Spinal cord (tissue), 10 donors: Measurements from ENCODE around the gene AMPH. TPM values are rescaled to one million over a fixed set of nuclear protein-coding genes. Genes with fewer than 3 reads are reported as not detected.

Experiments used
- DNase-seq, 6 donors: peaks; one replicate each; pipeline versions ENCODE4 v3.0.0 to v3.0.0-alpha.2; 2013 to 2015; ENCODE audit warnings: low spot score in 6 of 6, low read depth in 4 of 6
- H3K27ac ChIP-seq: one replicate; pipeline ENCODE4 v1.5.1; 2013; ENCODE audit warnings: low read depth, low read length, control low read depth
- H3K27me3 ChIP-seq: one replicate; pipeline ENCODE4 v1.6.1; 2013; ENCODE audit warnings: low read length; ENCODE audit not compliant: control insufficient read depth, insufficient read depth
- H3K36me3 ChIP-seq: one replicate; pipeline ENCODE4 v1.6.1; 2013; ENCODE audit warnings: low read length; ENCODE audit not compliant: control insufficient read depth, insufficient read depth
- H3K4me1 ChIP-seq: one replicate; pipeline ENCODE4 v1.6.1; 2013; ENCODE audit warnings: low read length; ENCODE audit not compliant: control insufficient read depth, insufficient read depth
- H3K4me3 ChIP-seq: one replicate; pipeline ENCODE4 v1.5.1; 2013; ENCODE audit warnings: low read depth, low read length, control low read depth
- H3K9me3 ChIP-seq: one replicate; pipeline ENCODE4 v1.6.1; 2013; ENCODE audit warnings: low read length; ENCODE audit not compliant: control insufficient read depth, insufficient read depth
- WGBS: methylation state at CpG from one replicate; pipeline ENCODE4 v1.1.5; 2013; ENCODE audit warnings: missing lambda C conversion rate; ENCODE audit not compliant: insufficient coverage; 5-methylcytosine and 5-hydroxymethylcytosine counted together
- polyA plus RNA-seq, 2 donors: library from polyadenylated mRNA; unstranded; fragments of 120-200 nt; gene quantifications; one replicate each; pipeline ENCODE4 v1.2.1, GENCODE V29; 2013; ENCODE audit not compliant: insufficient read length in 2 of 2
- total RNA-seq, 2 donors: library from RNA; depleted of rRNA in 1 of 2; stranded (reverse); fragments of 120-200 nt in 1 of 2; fragments of >200 nt in 1 of 2; gene quantifications; one replicate each; pipeline versions ENCODE4 v1.2.3 to v1.2.4, GENCODE V29; 2013 to 2014
- donor health status: healthy.

AMPH gene
- total and polyA plus RNA-seq, 4 donors: 37.3 to 116 (median 95.3) TPM

DNA sequence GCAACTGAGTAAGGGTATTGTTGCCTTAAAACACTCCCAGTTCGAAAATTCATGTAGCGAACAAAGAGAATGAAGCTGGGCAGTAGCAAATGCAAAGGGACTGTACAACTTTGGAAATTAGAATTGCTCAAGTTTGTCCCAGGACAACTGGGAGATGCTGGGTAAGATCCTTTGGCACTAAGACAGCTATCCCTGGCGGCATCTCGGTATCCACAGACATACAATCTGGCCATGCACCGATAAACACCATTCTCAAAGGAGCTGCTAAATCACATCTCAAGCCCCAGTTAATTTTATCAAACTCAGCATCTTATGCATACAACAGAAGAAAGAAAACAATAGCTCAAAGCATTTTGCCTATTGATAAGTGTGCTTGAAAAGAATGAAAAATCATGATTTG lies 177.3 kb downstream of the AMPH start:
- Histone ChIP-seq H3K36me3 (peaks cover 2% of the 10 kb centered on the region), H3K27me3 (no peaks in the 10 kb centered on the region), H3K27ac (no peak overlapping the region), H3K4me1 (no peaks in the 10 kb centered on the region), H3K4me3 (no peak overlapping the region), H3K9me3 (no peaks in the 10 kb centered on the region)
- 80% methylated on average over 4 of the region's 5 CpGs for WGBS
- DNase-seq: no peak

DNA sequence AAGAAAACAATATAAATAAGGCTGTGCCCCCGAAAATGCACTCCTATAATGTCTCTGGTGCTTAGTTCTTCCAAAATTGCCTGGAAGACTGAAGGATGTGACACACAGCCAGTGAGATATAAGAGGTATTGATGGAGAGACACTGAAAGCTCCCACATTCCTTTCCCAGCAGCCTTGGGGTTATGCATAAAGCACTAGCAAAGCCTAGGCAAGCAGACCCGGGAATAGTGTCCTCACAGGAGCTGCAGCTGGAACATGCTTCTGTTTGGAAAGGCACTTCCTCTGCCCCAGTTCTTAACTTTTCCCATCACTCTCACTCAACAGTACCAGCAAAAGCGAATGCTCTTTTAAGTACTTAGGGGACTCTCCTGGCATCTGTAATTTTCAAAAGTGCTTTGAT lies 178.0 kb downstream of the AMPH start:
- Histone ChIP-seq H3K9me3 (no peaks in the 10 kb centered on the region), H3K36me3 (peaks cover 2% of the 10 kb centered on the region), H3K4me3 (no peak overlapping the region), H3K27me3 (no peaks in the 10 kb centered on the region), H3K27ac (no peak overlapping the region), H3K4me1 (no peaks in the 10 kb centered on the region)
- peak in 2 of 6 donors; percentile 4 to 16 for DNase-seq
- 47% methylated on average over 2 of the region's 3 CpGs for WGBS

DNA sequence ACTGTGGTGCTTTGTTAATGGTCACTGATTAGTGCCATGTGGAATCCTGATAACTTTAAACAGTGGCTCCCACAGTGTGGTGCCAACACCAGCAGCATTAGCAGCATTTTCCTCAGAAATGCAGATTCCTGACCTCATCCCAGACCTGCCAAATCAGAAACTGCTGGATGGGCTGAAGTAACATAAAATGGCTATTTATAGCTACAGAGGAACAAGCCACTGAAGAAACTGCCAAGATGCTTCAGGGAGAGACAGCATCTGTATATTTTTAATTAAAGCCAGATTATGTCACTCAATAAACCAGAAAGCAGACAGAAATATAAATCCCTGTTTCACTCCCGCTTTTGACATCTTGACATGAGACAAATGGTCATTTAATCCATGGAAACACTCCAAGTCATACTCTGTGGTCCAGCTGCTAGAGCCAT lies 178.5 kb downstream of the AMPH start:
- peaks cover 2% of the 10 kb centered on the region for H3K36me3 ChIP-seq
- H3K9me3 ChIP-seq: no peaks in the 10 kb centered on the region
- no peaks in the 10 kb centered on the region for H3K27me3 ChIP-seq
- WGBS: 80% methylated on average over 1 of the region's 1 CpG
- no peak overlapping the region for H3K27ac ChIP-seq
- no peak overlapping the region for H3K4me3 ChIP-seq
- no peaks in the 10 kb centered on the region for H3K4me1 ChIP-seq
- peak in 1 of 6 donors; percentile 23 for DNase-seq

DNA sequence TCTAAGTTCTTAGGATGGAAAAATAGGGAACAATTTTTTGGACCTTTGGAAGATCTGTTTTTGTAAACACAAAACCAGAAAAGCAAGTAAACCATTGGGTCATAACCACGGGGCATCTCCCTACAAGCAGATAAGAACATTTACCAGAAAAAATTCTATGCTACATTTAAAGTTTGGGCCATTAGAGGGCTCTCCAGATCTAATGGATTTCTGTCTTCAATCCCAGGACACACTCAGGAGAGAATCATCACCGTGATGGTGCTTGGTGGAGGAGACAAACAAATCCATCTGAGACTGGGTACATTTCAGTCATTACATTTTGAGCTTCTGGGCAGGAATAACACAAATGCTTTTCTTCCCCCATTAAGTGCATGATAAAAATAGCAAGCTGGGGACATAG lies 179.3 kb downstream of the AMPH start:
- Histone ChIP-seq H3K36me3 (peaks cover 2% of the 10 kb centered on the region), H3K4me3 (no peak overlapping the region), H3K27ac (no peak overlapping the region), H3K9me3 (no peaks in the 10 kb centered on the region), H3K27me3 (no peaks in the 10 kb centered on the region), H3K4me1 (no peaks in the 10 kb centered on the region)
- no CpG with 5 or more reads among the region's 2 CpGs for WGBS
- DNase-seq: peak in 4 of 6 donors; percentile 9 to 81 (median 40)

DNA sequence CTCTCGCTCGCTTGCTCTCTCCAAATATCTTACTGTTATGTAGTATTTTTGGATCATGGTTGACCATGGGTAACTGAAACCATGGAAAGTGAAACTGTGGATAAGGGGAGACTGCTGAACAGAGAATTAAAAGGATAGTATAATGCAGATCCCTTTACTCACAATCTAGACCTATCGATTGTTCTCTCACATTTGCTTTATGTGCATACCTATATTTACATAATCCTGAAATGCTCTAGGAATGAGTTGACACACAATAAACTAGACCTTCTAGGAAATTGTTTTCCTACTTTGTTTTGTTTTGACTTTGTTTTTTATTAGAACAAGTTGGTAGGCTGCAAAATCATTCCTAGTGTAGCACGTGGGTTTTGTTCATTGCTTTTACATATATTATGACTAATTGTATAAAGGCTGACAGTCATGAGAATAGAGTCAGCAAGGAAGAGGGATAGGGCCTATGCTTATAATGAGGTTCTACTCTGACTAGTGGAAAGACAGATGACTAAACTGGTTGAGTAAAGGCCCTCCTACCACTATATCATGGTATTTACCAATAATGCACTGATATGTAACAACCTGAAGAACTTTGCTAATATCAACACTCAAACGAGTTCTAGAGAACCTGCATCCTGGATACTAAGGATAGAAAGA lies 182.5 kb downstream of the AMPH start:
- Histone ChIP-seq H3K4me3 (no peak overlapping the region), H3K4me1 (no peaks in the 10 kb centered on the region), H3K27me3 (no peaks in the 10 kb centered on the region), H3K9me3 (no peaks in the 10 kb centered on the region), H3K27ac (no peak overlapping the region), H3K36me3 (no peaks in the 10 kb centered on the region)
- WGBS: no CpG with 5 or more reads among the region's 5 CpGs
- DNase-seq: no peak

DNA sequence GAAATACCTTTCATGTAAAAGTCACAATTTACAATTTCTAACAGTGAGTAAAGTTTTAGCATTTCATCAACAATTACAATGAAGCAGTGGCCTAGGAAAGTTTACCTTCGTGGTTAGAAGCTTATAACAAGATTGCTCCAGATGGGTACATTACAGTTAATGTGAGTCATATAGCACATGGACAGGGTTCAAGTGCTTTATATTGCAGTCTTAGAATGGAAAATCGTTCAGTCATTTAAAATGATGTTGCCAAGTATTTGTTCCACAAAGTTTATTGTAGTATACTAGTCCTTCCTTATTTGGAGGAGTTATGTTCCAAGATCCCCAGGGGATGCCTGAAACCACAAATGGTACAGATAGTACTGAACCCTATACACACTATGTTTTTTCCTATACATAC lies 183.1 kb downstream of the AMPH start:
- Histone ChIP-seq H3K36me3 (no peaks in the 10 kb centered on the region), H3K27ac (no peak overlapping the region), H3K9me3 (no peaks in the 10 kb centered on the region), H3K27me3 (no peaks in the 10 kb centered on the region), H3K4me1 (no peaks in the 10 kb centered on the region), H3K4me3 (no peak overlapping the region)
- WGBS: no CpG with 5 or more reads among the region's 2 CpGs
- DNase-seq: no peak

DNA sequence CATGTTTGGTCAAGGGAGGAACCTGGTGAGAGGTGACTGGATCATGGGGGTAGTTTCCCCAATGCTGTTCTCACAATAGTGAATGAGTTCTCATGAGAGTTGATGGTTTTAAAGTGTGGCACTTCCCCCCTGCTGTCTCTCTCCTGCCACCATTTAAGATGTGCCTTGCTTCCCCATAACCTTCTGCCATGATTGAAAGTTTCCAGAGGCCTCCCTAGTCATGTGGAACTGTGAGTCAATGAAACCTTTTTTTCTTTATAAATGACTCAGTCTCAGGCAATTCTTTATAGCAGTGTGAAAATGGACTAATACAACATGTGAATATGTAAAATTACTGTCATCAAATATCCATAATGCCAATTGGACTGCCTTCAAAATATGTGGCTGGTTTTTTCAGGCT lies 192.2 kb downstream of the AMPH start:
- no peaks in the 10 kb centered on the region for H3K9me3 ChIP-seq
- no peak for DNase-seq
- H3K27me3 ChIP-seq: no peaks in the 10 kb centered on the region
- H3K4me3 ChIP-seq: no peak overlapping the region
- H3K4me1 ChIP-seq: no peaks in the 10 kb centered on the region
- no peak overlapping the region for H3K27ac ChIP-seq
- peaks cover 4% of the 10 kb centered on the region for H3K36me3 ChIP-seq

DNA sequence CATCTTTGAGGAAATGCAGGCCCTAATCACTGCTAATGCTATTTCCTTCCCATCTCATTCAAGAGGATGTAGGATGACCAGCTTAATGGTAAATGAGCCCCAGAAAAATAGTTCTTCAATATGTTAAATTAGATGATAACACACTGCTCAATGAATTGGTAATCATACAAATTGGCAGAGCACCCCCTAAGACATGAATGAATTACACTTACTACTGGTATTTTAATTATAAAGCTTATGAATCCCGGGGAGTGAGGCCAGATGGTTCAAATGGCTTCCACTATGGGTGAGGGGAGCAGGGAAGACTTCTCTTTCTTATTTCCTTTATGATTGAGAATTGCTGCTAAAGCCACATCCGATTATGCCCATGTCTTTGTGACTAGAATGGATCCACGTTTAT lies 198.5 kb downstream of the AMPH start:
- no CpG with 5 or more reads among the region's 3 CpGs for WGBS
- H3K27ac ChIP-seq: no peak overlapping the region
- no peaks in the 10 kb centered on the region for H3K4me1 ChIP-seq
- DNase-seq: peak in 1 of 6 donors; percentile 59
- peaks cover 10% of the 10 kb centered on the region for H3K36me3 ChIP-seq
- H3K27me3 ChIP-seq: no peaks in the 10 kb centered on the region
- no peak overlapping the region for H3K4me3 ChIP-seq
- H3K9me3 ChIP-seq: no peaks in the 10 kb centered on the region

DNA sequence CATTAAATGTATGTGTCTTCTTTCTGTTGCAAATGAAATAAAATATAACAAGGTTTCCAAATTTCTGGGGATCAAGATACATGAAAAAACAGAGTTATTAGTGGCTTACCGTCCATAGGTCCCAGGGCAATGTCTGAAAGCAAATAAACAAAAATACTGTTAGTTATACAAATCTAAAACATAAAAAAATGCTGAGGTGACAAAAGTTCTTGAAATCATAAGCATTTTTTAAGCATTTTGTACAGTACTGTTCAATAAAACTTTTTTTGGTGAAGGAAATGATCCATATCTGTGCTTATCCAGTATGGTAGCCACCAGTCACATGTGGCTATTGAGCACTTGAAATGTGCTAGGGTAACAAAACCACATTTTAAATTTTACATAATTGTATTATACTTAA lies 199.1 kb downstream of the AMPH start:
- Histone ChIP-seq H3K27me3 (no peaks in the 10 kb centered on the region), H3K4me3 (no peak overlapping the region), H3K36me3 (peaks cover 10% of the 10 kb centered on the region), H3K9me3 (no peaks in the 10 kb centered on the region), H3K4me1 (no peaks in the 10 kb centered on the region), H3K27ac (no peak overlapping the region)
- DNase-seq: no peak
- no CpG with 5 or more reads among the region's 1 CpG for WGBS

DNA sequence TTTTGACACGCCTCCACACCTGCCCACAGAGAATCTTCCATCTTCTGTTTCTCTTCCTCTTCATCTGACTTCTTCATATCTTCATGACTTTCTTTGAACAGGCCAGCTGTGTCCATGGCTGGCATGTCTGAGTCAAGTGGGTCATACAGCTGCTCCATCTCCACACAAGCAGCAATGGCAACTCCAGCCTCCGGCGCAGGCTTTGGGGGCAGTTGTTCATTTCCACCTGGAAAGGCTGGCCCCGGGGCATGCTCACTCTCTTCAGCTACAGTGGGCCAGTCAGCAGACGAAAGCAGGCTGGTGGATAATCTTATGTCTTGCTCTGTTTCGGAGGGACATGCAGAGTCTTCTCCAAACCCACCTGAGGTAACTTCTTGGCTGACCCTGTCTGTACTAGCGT lies 202.1 kb downstream of the AMPH start:
- 95% methylated on average over 7 of the region's 7 CpGs for WGBS
- no peaks in the 10 kb centered on the region for H3K27me3 ChIP-seq
- no peak overlapping the region for H3K27ac ChIP-seq
- H3K36me3 ChIP-seq: peaks cover 7% of the 10 kb centered on the region
- no peaks in the 10 kb centered on the region for H3K9me3 ChIP-seq
- no peak overlapping the region for H3K4me3 ChIP-seq
- H3K4me1 ChIP-seq: no peaks in the 10 kb centered on the region
- DNase-seq: no peak
